SK-N-SH treated with all-trans-retinoic acid at 6 μM for 48 hours (cell line): ENCODE results near the gene MCTP2.

ENCODE experiments used
- ARNTL ChIP-seq: fragments of 450-650 bp; formaldehyde crosslinking; IDR thresholded peaks from 2 replicates; pipeline ENCODE4 v1.5.0; 2020; ENCODE audit warnings: low read depth, mild to moderate bottlenecking, moderate library complexity, borderline replicate concordance
- GLIS3 ChIP-seq: fragments of 250-450 bp; sonication (Bioruptor Pico); IDR thresholded peaks from 2 replicates; pipeline ENCODE4 v1.5.0; 2020; ENCODE audit warnings: mild to moderate bottlenecking, moderate library complexity
- PPARA ChIP-seq: fragments of 250-450 bp; sonication (Bioruptor Pico); IDR thresholded peaks from 2 replicates; pipeline ENCODE4 v1.5.0; 2020; ENCODE audit warnings: mild to moderate bottlenecking, borderline replicate concordance
- RARB ChIP-seq: fragments of 250-450 bp; sonication (Bioruptor Pico); IDR thresholded peaks from 2 replicates; pipeline ENCODE4 v1.8.0; 2021; ENCODE audit warnings: mild to moderate bottlenecking, moderate library complexity
- ZFP3 ChIP-seq: fragments of 250-450 bp; sonication (Bioruptor Pico); IDR thresholded peaks from 2 replicates; pipeline ENCODE4 v1.5.0; 2020; ENCODE audit warnings: mild to moderate bottlenecking, moderate library complexity
- ZNF70 ChIP-seq: fragments of 450-650 bp; formaldehyde crosslinking; IDR thresholded peaks from 2 replicates; pipeline ENCODE4 v1.5.0; 2020; ENCODE audit warnings: mild to moderate bottlenecking, moderate library complexity
- ZNF8 ChIP-seq: fragments of 450-650 bp; formaldehyde crosslinking; IDR thresholded peaks from 2 replicates; pipeline ENCODE4 v1.5.0; 2020; ENCODE audit warnings: mild to moderate bottlenecking, moderate library complexity
- TF ChIP-seq, protein P1 (sequence below): fragments of 250-450 bp; sonication (Bioruptor Pico); IDR thresholded peaks from 2 replicates; pipeline ENCODE4 v1.8.0; 2020; ENCODE audit warnings: mild to moderate bottlenecking, moderate library complexity, borderline replicate concordance
- TF ChIP-seq, protein P2 (sequence below): fragments of 250-450 bp; sonication (Bioruptor Pico); IDR thresholded peaks from 2 replicates; pipeline ENCODE4 v1.5.1; 2020; ENCODE audit warnings: low read depth, mild to moderate bottlenecking, moderate library complexity
- TF ChIP-seq, protein P3 (sequence below): fragments of 250-450 bp; sonication (Bioruptor Pico); IDR thresholded peaks from 2 replicates; pipeline ENCODE4 v1.5.1; 2021; ENCODE audit warnings: mild to moderate bottlenecking, moderate library complexity
- TF ChIP-seq, protein P4 (sequence below): fragments of 250-450 bp; sonication (Bioruptor Pico); IDR thresholded peaks from 2 replicates; pipeline ENCODE4 v1.5.0; 2020; ENCODE audit warnings: mild to moderate bottlenecking, moderate library complexity

DNA sequence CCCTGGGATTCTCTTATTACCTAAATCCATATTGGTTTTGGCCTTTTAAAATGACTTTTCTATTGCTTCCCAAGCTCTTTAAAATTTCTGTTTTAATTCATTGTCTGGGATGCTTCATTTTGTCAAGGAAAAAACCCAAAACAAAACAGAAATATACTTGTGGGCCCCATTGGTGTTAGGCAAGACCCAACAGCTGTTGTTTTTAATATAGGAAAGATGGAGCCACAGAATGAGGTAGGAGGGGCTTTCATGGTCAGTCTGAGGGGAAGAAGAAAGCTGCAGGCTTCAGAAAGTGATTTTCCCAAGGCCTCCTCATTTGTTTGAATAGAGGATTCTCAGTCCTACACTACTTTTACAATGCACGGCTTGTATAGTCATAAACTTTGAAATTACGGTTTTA is 180.5 kb downstream of the MCTP2 start:
- TF ChIP-seq, protein P1, sequence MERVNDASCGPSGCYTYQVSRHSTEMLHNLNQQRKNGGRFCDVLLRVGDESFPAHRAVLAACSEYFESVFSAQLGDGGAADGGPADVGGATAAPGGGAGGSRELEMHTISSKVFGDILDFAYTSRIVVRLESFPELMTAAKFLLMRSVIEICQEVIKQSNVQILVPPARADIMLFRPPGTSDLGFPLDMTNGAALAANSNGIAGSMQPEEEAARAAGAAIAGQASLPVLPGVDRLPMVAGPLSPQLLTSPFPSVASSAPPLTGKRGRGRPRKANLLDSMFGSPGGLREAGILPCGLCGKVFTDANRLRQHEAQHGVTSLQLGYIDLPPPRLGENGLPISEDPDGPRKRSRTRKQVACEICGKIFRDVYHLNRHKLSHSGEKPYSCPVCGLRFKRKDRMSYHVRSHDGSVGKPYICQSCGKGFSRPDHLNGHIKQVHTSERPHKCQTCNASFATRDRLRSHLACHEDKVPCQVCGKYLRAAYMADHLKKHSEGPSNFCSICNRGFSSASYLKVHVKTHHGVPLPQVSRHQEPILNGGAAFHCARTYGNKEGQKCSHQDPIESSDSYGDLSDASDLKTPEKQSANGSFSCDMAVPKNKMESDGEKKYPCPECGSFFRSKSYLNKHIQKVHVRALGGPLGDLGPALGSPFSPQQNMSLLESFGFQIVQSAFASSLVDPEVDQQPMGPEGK (CRISPR knock-in tag), result no peak
- TF ChIP-seq RARB (CRISPR knock-in tag) (no peak), GLIS3 (CRISPR knock-in tag) (no peak), ZFP3 (CRISPR knock-in tag) (no peak), ZNF70 (CRISPR knock-in tag) (no peak), ZNF8 (no peak), ARNTL (CRISPR knock-in tag) (no peak), PPARA (CRISPR knock-in tag) (no peak)
- TF ChIP-seq, protein P2, sequence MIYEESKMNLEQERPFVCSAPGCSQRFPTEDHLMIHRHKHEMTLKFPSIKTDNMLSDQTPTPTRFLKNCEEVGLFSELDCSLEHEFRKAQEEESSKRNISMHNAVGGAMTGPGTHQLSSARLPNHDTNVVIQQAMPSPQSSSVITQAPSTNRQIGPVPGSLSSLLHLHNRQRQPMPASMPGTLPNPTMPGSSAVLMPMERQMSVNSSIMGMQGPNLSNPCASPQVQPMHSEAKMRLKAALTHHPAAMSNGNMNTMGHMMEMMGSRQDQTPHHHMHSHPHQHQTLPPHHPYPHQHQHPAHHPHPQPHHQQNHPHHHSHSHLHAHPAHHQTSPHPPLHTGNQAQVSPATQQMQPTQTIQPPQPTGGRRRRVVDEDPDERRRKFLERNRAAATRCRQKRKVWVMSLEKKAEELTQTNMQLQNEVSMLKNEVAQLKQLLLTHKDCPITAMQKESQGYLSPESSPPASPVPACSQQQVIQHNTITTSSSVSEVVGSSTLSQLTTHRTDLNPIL (CRISPR knock-in tag), result no peak
- TF ChIP-seq, protein P3, sequence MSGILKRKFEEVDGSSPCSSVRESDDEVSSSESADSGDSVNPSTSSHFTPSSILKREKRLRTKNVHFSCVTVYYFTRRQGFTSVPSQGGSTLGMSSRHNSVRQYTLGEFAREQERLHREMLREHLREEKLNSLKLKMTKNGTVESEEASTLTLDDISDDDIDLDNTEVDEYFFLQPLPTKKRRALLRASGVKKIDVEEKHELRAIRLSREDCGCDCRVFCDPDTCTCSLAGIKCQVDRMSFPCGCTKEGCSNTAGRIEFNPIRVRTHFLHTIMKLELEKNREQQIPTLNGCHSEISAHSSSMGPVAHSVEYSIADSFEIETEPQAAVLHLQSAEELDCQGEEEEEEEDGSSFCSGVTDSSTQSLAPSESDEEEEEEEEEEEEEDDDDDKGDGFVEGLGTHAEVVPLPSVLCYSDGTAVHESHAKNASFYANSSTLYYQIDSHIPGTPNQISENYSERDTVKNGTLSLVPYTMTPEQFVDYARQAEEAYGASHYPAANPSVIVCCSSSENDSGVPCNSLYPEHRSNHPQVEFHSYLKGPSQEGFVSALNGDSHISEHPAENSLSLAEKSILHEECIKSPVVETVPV (CRISPR knock-in tag), result no peak
- TF ChIP-seq, protein P4, sequence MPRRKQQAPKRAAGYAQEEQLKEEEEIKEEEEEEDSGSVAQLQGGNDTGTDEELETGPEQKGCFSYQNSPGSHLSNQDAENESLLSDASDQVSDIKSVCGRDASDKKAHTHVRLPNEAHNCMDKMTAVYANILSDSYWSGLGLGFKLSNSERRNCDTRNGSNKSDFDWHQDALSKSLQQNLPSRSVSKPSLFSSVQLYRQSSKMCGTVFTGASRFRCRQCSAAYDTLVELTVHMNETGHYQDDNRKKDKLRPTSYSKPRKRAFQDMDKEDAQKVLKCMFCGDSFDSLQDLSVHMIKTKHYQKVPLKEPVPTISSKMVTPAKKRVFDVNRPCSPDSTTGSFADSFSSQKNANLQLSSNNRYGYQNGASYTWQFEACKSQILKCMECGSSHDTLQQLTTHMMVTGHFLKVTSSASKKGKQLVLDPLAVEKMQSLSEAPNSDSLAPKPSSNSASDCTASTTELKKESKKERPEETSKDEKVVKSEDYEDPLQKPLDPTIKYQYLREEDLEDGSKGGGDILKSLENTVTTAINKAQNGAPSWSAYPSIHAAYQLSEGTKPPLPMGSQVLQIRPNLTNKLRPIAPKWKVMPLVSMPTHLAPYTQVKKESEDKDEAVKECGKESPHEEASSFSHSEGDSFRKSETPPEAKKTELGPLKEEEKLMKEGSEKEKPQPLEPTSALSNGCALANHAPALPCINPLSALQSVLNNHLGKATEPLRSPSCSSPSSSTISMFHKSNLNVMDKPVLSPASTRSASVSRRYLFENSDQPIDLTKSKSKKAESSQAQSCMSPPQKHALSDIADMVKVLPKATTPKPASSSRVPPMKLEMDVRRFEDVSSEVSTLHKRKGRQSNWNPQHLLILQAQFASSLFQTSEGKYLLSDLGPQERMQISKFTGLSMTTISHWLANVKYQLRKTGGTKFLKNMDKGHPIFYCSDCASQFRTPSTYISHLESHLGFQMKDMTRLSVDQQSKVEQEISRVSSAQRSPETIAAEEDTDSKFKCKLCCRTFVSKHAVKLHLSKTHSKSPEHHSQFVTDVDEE (CRISPR knock-in tag), result no peak
